ENCODE results near the gene ISL2. TPM values are rescaled to one million over a fixed set of nuclear protein-coding genes. Genes with fewer than 3 reads are reported as not detected.
"Not testable (repeated sequence)": the region's sequence is repeated elsewhere in the genome, so short reads cannot be mapped to it uniquely, and the experiment has no call there.

Gene ISL2
- under 1 TPM; 0.51 to 0.66 TPM for total RNA-seq
- 0.25 TPM for polyA plus RNA-seq (2013, experiment 1 of 2)
- not detected for polyA plus RNA-seq (2013, experiment 2 of 2)
- long read RNA-seq, experiment 1, result 0 reads
- long read RNA-seq, experiment 2, partial matches to known transcripts, result 0 of 1 reads
- long read RNA-seq, experiment 2, other reads (novel, unspliced or antisense), result 0 of 1 reads
- long read RNA-seq, experiment 3, partial matches to known transcripts, result 0 of 5 reads
- long read RNA-seq, experiment 3, other reads (novel, unspliced or antisense), result 1 of 5 reads
- long read RNA-seq, experiment 4, result 0 reads

- H3K27ac ChIP-seq (ENCODE audit: low read depth, low read length), result no peak within 1 kb of the TSS
- H3K9ac ChIP-seq (ENCODE audit: extremely low read depth, low read length, poor library complexity, severe bottlenecking), result no peak within 1 kb of the TSS
Observed at GRCh38 chr15:76336254-76337058, at the start of gene ISL2. Gene ISL2, plus strand, starts transcription at chr15:76336773. Its CDS starts 111 bp downstream, at chr15:76336884.

GRCh38 chr15:76289582-76289981 is 47.0 kb upstream of the ISL2 start:
- Histone ChIP-seq H3K4me1 (ENCODE audit: control insufficient read depth, insufficient read depth, low read length) (no peaks in the 10 kb centered on the region), H3K27me3 (ENCODE audit: control insufficient read depth, insufficient read depth, low read length, poor library complexity, severe bottlenecking) (no peaks in the 10 kb centered on the region), H3K9ac (ENCODE audit: extremely low read depth, low read length, poor library complexity, severe bottlenecking) (no peak overlapping the region), H3K9me3 (ENCODE audit: control insufficient read depth, low read length) (no peaks in the 10 kb centered on the region), H3K36me3 (ENCODE audit: control insufficient read depth, insufficient read depth, low read length) (peaks cover 48% of the 10 kb centered on the region), H3K4me3 (ENCODE audit: low read length) (no peak overlapping the region), H3K27ac (ENCODE audit: low read depth, low read length) (no peak overlapping the region)
- WGBS, 2 experiments (ENCODE audit: insufficient coverage in 1 of 2, insufficient read length in 1 of 2), result 89 to 93% methylated on average over 3 of the region's 3 CpGs
- no peak for TF ChIP-seq CTCF (conservative IDR thresholded peaks at IDR 0.05)
- H3K4me1 Mint-ChIP-seq, result no peaks in the 10 kb centered on the region
- peaks cover 6% of the 10 kb centered on the region for H3K9me3 Mint-ChIP-seq
- DNase-seq, result no peak
- H3K36me3 Mint-ChIP-seq (ENCODE audit: low read depth), result peaks cover 53% of the 10 kb centered on the region
- H3K27ac Mint-ChIP-seq, result no peak overlapping the region
- H3K4me3 Mint-ChIP-seq, result no peak overlapping the region
- H3K27me3 Mint-ChIP-seq (ENCODE audit: insufficient read depth), result no peaks in the 10 kb centered on the region

More at GRCh38 chr15:76336254-76337058, at the start of gene ISL2:
- TF ChIP-seq CTCF (conservative IDR thresholded peaks at IDR 0.05), result no peak
- 0 to 2% methylated on average over 4 to 37 of the region's 40 CpGs for WGBS, 2 experiments (ENCODE audit: insufficient coverage in 1 of 2, insufficient read length in 1 of 2)
- H3K36me3 Mint-ChIP-seq (ENCODE audit: low read depth), result no peaks in the 10 kb centered on the region
- peaks cover 27% of the 10 kb centered on the region for H3K4me1 Mint-ChIP-seq
- peak within 1 kb of the TSS; percentile 53 for H3K4me3 Mint-ChIP-seq
- no peaks in the 10 kb centered on the region for H3K36me3 ChIP-seq (ENCODE audit: control insufficient read depth, insufficient read depth, low read length)
- H3K27me3 ChIP-seq (ENCODE audit: control insufficient read depth, insufficient read depth, low read length, poor library complexity, severe bottlenecking), result peaks cover 92% of the 10 kb centered on the region
- peaks cover 92% of the 10 kb centered on the region for H3K27me3 Mint-ChIP-seq (ENCODE audit: insufficient read depth)
- H3K27ac Mint-ChIP-seq, result peak within 1 kb of the TSS; percentile 35
- DNase-seq, result peak; percentile 95
- H3K4me1 ChIP-seq (ENCODE audit: control insufficient read depth, insufficient read depth, low read length), result no peaks in the 10 kb centered on the region
- no peaks in the 10 kb centered on the region for H3K9me3 ChIP-seq (ENCODE audit: control insufficient read depth, low read length)
- peaks cover 3% of the 10 kb centered on the region for H3K9me3 Mint-ChIP-seq
- peak within 1 kb of the TSS; percentile 72 for H3K4me3 ChIP-seq (ENCODE audit: low read length)

- Mint-ChIP-seq H3K4me1 (peaks cover 6% of the 10 kb centered on the region), H3K4me3 (no peak overlapping the region), H3K36me3 (ENCODE audit: low read depth) (peaks cover 39% of the 10 kb centered on the region), H3K27me3 (ENCODE audit: insufficient read depth) (no peaks in the 10 kb centered on the region), H3K9me3 (peaks cover 6% of the 10 kb centered on the region), H3K27ac (no peak overlapping the region)
- no peak for TF ChIP-seq CTCF (conservative IDR thresholded peaks at IDR 0.05)
- WGBS, 2 experiments (ENCODE audit: insufficient coverage in 1 of 2, insufficient read length in 1 of 2), result 100% methylated on average over 1 of the region's 1 CpG; no CpG with 5 or more reads in 1 of the 2 experiments
- no peaks in the 10 kb centered on the region for H3K9me3 ChIP-seq (ENCODE audit: control insufficient read depth, low read length)
- DNase-seq, result no peak
- no peaks in the 10 kb centered on the region for H3K4me1 ChIP-seq (ENCODE audit: control insufficient read depth, insufficient read depth, low read length)
- H3K9ac ChIP-seq (ENCODE audit: extremely low read depth, low read length, poor library complexity, severe bottlenecking), result no peak overlapping the region
- no peak overlapping the region for H3K4me3 ChIP-seq (ENCODE audit: low read length)
- peaks cover 14% of the 10 kb centered on the region for H3K36me3 ChIP-seq (ENCODE audit: control insufficient read depth, insufficient read depth, low read length)
- no peak overlapping the region for H3K27ac ChIP-seq (ENCODE audit: low read depth, low read length)
- no peaks in the 10 kb centered on the region for H3K27me3 ChIP-seq (ENCODE audit: control insufficient read depth, insufficient read depth, low read length, poor library complexity, severe bottlenecking)
Observed at GRCh38 chr15:76293361-76293760, 43.2 kb upstream of the ISL2 start.

- not testable (repeated sequence) for H3K27me3 ChIP-seq (ENCODE audit: control insufficient read depth, insufficient read depth, low read length, poor library complexity, severe bottlenecking); H3K4me1 Mint-ChIP-seq; H3K9ac ChIP-seq (ENCODE audit: extremely low read depth, low read length, poor library complexity, severe bottlenecking); H3K27ac Mint-ChIP-seq; H3K9me3 Mint-ChIP-seq; H3K4me3 ChIP-seq (ENCODE audit: low read length); DNase-seq; H3K27me3 Mint-ChIP-seq (ENCODE audit: insufficient read depth); H3K9me3 ChIP-seq (ENCODE audit: control insufficient read depth, low read length); H3K27ac ChIP-seq (ENCODE audit: low read depth, low read length); H3K4me3 Mint-ChIP-seq; H3K4me1 ChIP-seq (ENCODE audit: control insufficient read depth, insufficient read depth, low read length)
- H3K36me3 Mint-ChIP-seq (ENCODE audit: low read depth), result peaks cover 39% of the 10 kb centered on the region
- peaks cover 14% of the 10 kb centered on the region for H3K36me3 ChIP-seq (ENCODE audit: control insufficient read depth, insufficient read depth, low read length)
- 94 to 100% methylated on average over 1 of the region's 1 CpG for WGBS, 2 experiments (ENCODE audit: insufficient coverage in 1 of 2, insufficient read length in 1 of 2)
Observed at GRCh38 chr15:76294463-76294862, 42.1 kb upstream of the ISL2 start.

Measured in endodermal cell (in vitro differentiated cells).